Activated naive CD8-positive, alpha-beta T cell treated with anti-CD3 and anti-CD28 coated beads, Interleukin-2, amount 50 U/mL, for 24 hours (primary cell): Measurements from ENCODE around the gene GRIA4.
A peak's percentile ranks its signal among the peaks of the same experiment; 100 is the strongest.
"Not testable (repeated sequence)": the region's sequence is repeated elsewhere in the genome, so short reads cannot be mapped to it uniquely, and the experiment has no call there.

ENCODE experiments used
- ATAC-seq: fragments of 150-1000 bp; cut with Tn5 transposase; one replicate; pipeline ENCODE4 v1.10.0; 2021
- DNase-seq: peaks from one replicate; pipeline ENCODE4 v3.0.0; 2021
- H3K27ac Mint-ChIP-seq: one replicate; pipeline ENCODE4 v1.8.0; 2021; ENCODE audit warnings: mild to moderate bottlenecking, mixed read lengths
- H3K27me3 Mint-ChIP-seq: one replicate; pipeline ENCODE4 v1.8.0; 2021; ENCODE audit warnings: mixed read lengths
- H3K36me3 Mint-ChIP-seq: one replicate; pipeline ENCODE4 v1.8.0; 2021; ENCODE audit warnings: low read depth, mixed read lengths
- H3K4me1 Mint-ChIP-seq: one replicate; pipeline ENCODE4 v1.8.0; 2021; ENCODE audit warnings: mixed read lengths
- H3K4me3 Mint-ChIP-seq: one replicate; pipeline ENCODE4 v1.8.0; 2021; ENCODE audit warnings: mild to moderate bottlenecking, moderate library complexity, mixed read lengths
- H3K9me3 Mint-ChIP-seq: one replicate; pipeline ENCODE4 v1.8.0; 2021; ENCODE audit warnings: mixed read lengths

GRIA4 gene

GRCh38 chr11:106003094-106003493 is 393.2 kb downstream of the GRIA4 start:
- Mint-ChIP-seq H3K9me3 (peaks cover 33% of the 10 kb centered on the region), H3K36me3 (peaks cover 75% of the 10 kb centered on the region)
- not testable (repeated sequence) for ATAC-seq, H3K4me1 Mint-ChIP-seq, H3K27ac Mint-ChIP-seq, H3K4me3 Mint-ChIP-seq, H3K27me3 Mint-ChIP-seq, DNase-seq

- Mint-ChIP-seq H3K9me3 (no peaks in the 10 kb centered on the region), H3K36me3 (peaks cover 71% of the 10 kb centered on the region), H3K4me1 (peaks cover 13% of the 10 kb centered on the region), H3K27ac (no peak overlapping the region), H3K27me3 (no peaks in the 10 kb centered on the region), H3K4me3 (no peak overlapping the region)
- DNase-seq (no peak), ATAC-seq (no peak)
Measured at GRCh38 chr11:106011481-106011880, 401.6 kb downstream of the GRIA4 start.

- H3K36me3 Mint-ChIP-seq = peaks cover 63% of the 10 kb centered on the region
- no peak for DNase-seq
- no peaks in the 10 kb centered on the region for H3K27me3 Mint-ChIP-seq
- H3K27ac Mint-ChIP-seq = no peak overlapping the region
- H3K4me1 Mint-ChIP-seq = peaks cover 21% of the 10 kb centered on the region
- H3K9me3 Mint-ChIP-seq = no peaks in the 10 kb centered on the region
- ATAC-seq = peak; percentile 36
- no peak overlapping the region for H3K4me3 Mint-ChIP-seq
Measured at GRCh38 chr11:106012744-106013143, 402.9 kb downstream of the GRIA4 start.

- no peak overlapping the region for H3K27ac Mint-ChIP-seq
- ATAC-seq = no peak
Measured at GRCh38 chr11:106014035-106014434, 404.2 kb downstream of the GRIA4 start.

GRCh38 chr11:106014620-106015019 is 404.7 kb downstream of the GRIA4 start:
- Mint-ChIP-seq H3K27me3 (no peaks in the 10 kb centered on the region), H3K4me1 (peaks cover 34% of the 10 kb centered on the region)

More at GRCh38 chr11:106014035-106014434, 404.2 kb downstream of the GRIA4 start:
- Mint-ChIP-seq H3K36me3 (peaks cover 55% of the 10 kb centered on the region), H3K9me3 (no peaks in the 10 kb centered on the region), H3K4me1 (peaks cover 31% of the 10 kb centered on the region), H3K4me3 (no peak overlapping the region), H3K27me3 (no peaks in the 10 kb centered on the region)
- DNase-seq = no peak

GRCh38 chr11:106015066-106015465 is 405.2 kb downstream of the GRIA4 start:
- H3K4me1 Mint-ChIP-seq = peaks cover 37% of the 10 kb centered on the region
- DNase-seq (no peak), ATAC-seq (no peak)
- no peaks in the 10 kb centered on the region for H3K27me3 Mint-ChIP-seq
- no peak overlapping the region for H3K4me3 Mint-ChIP-seq
- no peak overlapping the region for H3K27ac Mint-ChIP-seq
- H3K36me3 Mint-ChIP-seq = peaks cover 53% of the 10 kb centered on the region
- no peaks in the 10 kb centered on the region for H3K9me3 Mint-ChIP-seq

More at GRCh38 chr11:106014620-106015019, 404.7 kb downstream of the GRIA4 start:
- no peaks in the 10 kb centered on the region for H3K9me3 Mint-ChIP-seq
- ATAC-seq (no peak), DNase-seq (no peak)
- H3K36me3 Mint-ChIP-seq = peaks cover 53% of the 10 kb centered on the region
- H3K4me3 Mint-ChIP-seq = no peak overlapping the region
- H3K27ac Mint-ChIP-seq = no peak overlapping the region

- Mint-ChIP-seq H3K4me3 (no peak overlapping the region), H3K4me1 (peaks cover 47% of the 10 kb centered on the region), H3K9me3 (no peaks in the 10 kb centered on the region), H3K27ac (no peak overlapping the region), H3K27me3 (no peaks in the 10 kb centered on the region), H3K36me3 (peaks cover 43% of the 10 kb centered on the region)
- DNase-seq (no peak), ATAC-seq (no peak)
Measured at GRCh38 chr11:106017093-106017492, 407.2 kb downstream of the GRIA4 start.

GRCh38 chr11:106021181-106021966 is 411.5 kb downstream of the GRIA4 start:
- no peak for ATAC-seq
- Mint-ChIP-seq H3K36me3 (peaks cover 25% of the 10 kb centered on the region), H3K27ac (peak overlapping the region; percentile 91), H3K4me1 (peaks cover 46% of the 10 kb centered on the region), H3K27me3 (peaks cover 8% of the 10 kb centered on the region), H3K4me3 (peak overlapping the region; percentile 92), H3K9me3 (no peaks in the 10 kb centered on the region)
- no peak for DNase-seq

GRCh38 chr11:106021967-106022794 is 412.3 kb downstream of the GRIA4 start, which contains the start of gene MSANTD4:
TSS of gene MSANTD4 (minus strand) at chr11:106022240. CDS start at chr11:106010917, 11,323 bp downstream.
- ATAC-seq (peak; percentile 99), DNase-seq (peak; percentile 93)
- peaks cover 12% of the 10 kb centered on the region for H3K27me3 Mint-ChIP-seq
- H3K4me1 Mint-ChIP-seq = peaks cover 37% of the 10 kb centered on the region
- H3K36me3 Mint-ChIP-seq = peaks cover 22% of the 10 kb centered on the region
- peak within 1 kb of the TSS; percentile 91 for H3K27ac Mint-ChIP-seq
- H3K9me3 Mint-ChIP-seq = peaks cover 2% of the 10 kb centered on the region
- peak within 1 kb of the TSS; percentile 92 for H3K4me3 Mint-ChIP-seq

- Mint-ChIP-seq H3K27me3 (peaks cover 12% of the 10 kb centered on the region), H3K4me1 (peaks cover 36% of the 10 kb centered on the region), H3K9me3 (peaks cover 8% of the 10 kb centered on the region), H3K4me3 (peak overlapping the region; percentile 92), H3K27ac (peak overlapping the region; percentile 91), H3K36me3 (peaks cover 23% of the 10 kb centered on the region)
- ATAC-seq (no peak), DNase-seq (no peak)
Measured at GRCh38 chr11:106022795-106023275, 413.0 kb downstream of the GRIA4 start.

GRCh38 chr11:106030609-106031008 is 420.7 kb downstream of the GRIA4 start:
- peaks cover 11% of the 10 kb centered on the region for H3K9me3 Mint-ChIP-seq
- H3K4me3 Mint-ChIP-seq = no peak overlapping the region
- no peaks in the 10 kb centered on the region for H3K4me1 Mint-ChIP-seq
- no peak overlapping the region for H3K27ac Mint-ChIP-seq
- H3K27me3 Mint-ChIP-seq = peaks cover 44% of the 10 kb centered on the region
- peaks cover 3% of the 10 kb centered on the region for H3K36me3 Mint-ChIP-seq
- no peak for DNase-seq
- no peak for ATAC-seq

- no peaks in the 10 kb centered on the region for H3K4me1 Mint-ChIP-seq
- DNase-seq (no peak), ATAC-seq (no peak)
- H3K27me3 Mint-ChIP-seq = peaks cover 38% of the 10 kb centered on the region
- peaks cover 3% of the 10 kb centered on the region for H3K36me3 Mint-ChIP-seq
- H3K27ac Mint-ChIP-seq = no peak overlapping the region
- H3K9me3 Mint-ChIP-seq = peaks cover 11% of the 10 kb centered on the region
- H3K4me3 Mint-ChIP-seq = no peak overlapping the region
Measured at GRCh38 chr11:106031202-106031810, 421.4 kb downstream of the GRIA4 start.
